Epithelial cell of prostate (primary cell): ENCODE data around the gene EPHX1.

Experiments used
- DNase-seq: peaks from one replicate; pipeline ENCODE4 v3.0.0-alpha.2; 2011; ENCODE audit warnings: low read depth, low spot score
- H3K27ac ChIP-seq: fragments of 450-650 bp; 2 replicates; pipeline ENCODE4 v1.5.1; 2017; ENCODE audit warnings: mild to moderate bottlenecking

EPHX1 gene

GRCh38 chr1:225891229-225891972 lies 81.5 kb downstream of the EPHX1 start:
- DNase-seq = no peak
- H3K27ac ChIP-seq = no peak overlapping the region

- no peak for DNase-seq
- H3K27ac ChIP-seq = no peak overlapping the region
These were observed 82.4 kb downstream of the EPHX1 start for GRCh38 chr1:225892307-225892706.
